Tibial artery (tissue), 4 donors: ENCODE results near the gene SULT1A2.

Experiments used
- DNase-seq, 2 donors: peaks; one replicate each; pipeline ENCODE4 v3.0.0-alpha.2; 2019
- H3K27ac ChIP-seq, 2 donors: fragments of 200-600 bp; sonication (generic) in 1 of 2; 1 replicate in 1 of 2; 2 replicates in 1 of 2; pipeline ENCODE4 v1.5.1; 2018 to 2019; ENCODE audit warnings: mild to moderate bottlenecking in 1 of 2
- H3K27me3 ChIP-seq, 2 donors: fragments of 200-600 bp; sonication (generic) in 1 of 2; one replicate each; pipeline versions ENCODE4 v1.5.1 to v1.6.0; 2016 to 2019
- H3K36me3 ChIP-seq, 3 donors: fragments of 200-600 bp; sonication (generic) in 2 of 3; one replicate each; pipeline ENCODE4 v1.5.1; 2016 to 2019; ENCODE audit warnings: mild to moderate bottlenecking in 2 of 3
- H3K4me1 ChIP-seq, 4 donors: fragments of 200-600 bp; sonication (generic) in 2 of 4; 1 replicate in 3 of 4; 2 replicates in 1 of 4; pipeline ENCODE4 v1.5.1; 2016 to 2019
- H3K4me3 ChIP-seq, 2 donors: fragments of 200-600 bp; sonication (generic) in 1 of 2; 1 replicate in 1 of 2; 2 replicates in 1 of 2; pipeline ENCODE4 v1.5.1; 2018 to 2019; ENCODE audit warnings: mild to moderate bottlenecking in 2 of 2
- H3K9me3 ChIP-seq, 3 donors: fragments of 200-600 bp; sonication (generic) in 1 of 3; one replicate each; pipeline ENCODE4 v1.5.1; 2016 to 2019
- CTCF ChIP-seq, 2 experiments: fragments of 200-600 bp in 1 of 2; fragments of 450-650 bp in 1 of 2; IDR thresholded peaks; one replicate each; pipeline ENCODE4 v1.5.1; 2017 to 2019; ENCODE audit warnings: antibody characterized with exemption in 2 of 2, mild to moderate bottlenecking in 1 of 2, moderate library complexity in 1 of 2
- intact Hi-C: fragments of 100-400 bp; cut with DNase I; formaldehyde crosslinking; loops from one replicate; pipeline ENCODE4 v1.15.0; 2023; ENCODE audit warnings: low total_unique reads

The SULT1A2 gene

GRCh38 chr16:28555561-28555960 is 41.3 kb downstream of the SULT1A2 start:
- intact Hi-C loops, result loop anchor here (10.0 kb wide), 1 partner anchor 269 kb away; the partner anchor contains the start of gene ATXN2L
- TF ChIP-seq CTCF (IDR thresholded peaks at IDR 0.05), result no peak

DNA sequence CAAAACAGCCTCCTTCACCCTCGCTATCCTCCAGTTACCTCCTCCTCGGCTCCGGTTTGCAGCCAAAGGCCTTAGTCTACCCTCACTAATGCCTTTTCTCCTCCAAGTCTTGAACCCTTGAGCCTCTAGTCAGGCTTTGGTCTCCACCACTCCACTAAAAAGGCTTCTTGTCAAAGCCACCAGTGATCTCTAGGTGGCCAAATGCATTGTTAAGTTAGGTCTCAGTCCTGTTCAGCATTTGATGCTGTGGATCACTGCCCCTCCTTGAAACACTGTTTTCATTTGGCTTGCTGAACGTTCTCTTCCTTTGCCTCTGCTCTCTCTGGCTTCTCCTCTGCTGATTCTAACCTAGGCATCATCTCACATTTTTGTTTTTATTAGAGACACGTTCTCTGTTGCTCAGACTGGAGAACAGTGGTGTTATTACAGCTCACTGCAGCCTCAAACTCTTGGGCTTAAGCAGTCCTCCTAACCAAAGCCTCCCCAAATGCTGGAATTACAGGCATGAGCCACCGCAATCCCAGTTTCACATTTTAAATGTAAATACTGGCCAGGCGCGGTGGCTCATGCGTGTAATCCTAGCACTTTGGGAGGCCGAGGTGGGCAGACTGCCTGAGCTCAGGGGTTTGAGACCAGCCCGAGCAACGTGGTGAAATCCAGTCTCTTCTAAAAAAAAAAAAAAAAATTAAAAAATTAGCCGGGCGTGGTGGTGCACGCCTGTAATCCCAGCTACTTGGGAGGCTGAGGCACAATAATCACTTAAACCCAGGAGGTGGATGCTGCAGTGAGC is 42.0 kb downstream of the SULT1A2 start:
- intact Hi-C loops, result loop anchor here (10.0 kb wide), 1 partner anchor 270 kb away; the partner anchor contains the start of gene ATXN2L

More at GRCh38 chr16:28555561-28555960, 41.3 kb downstream of the SULT1A2 start:
- H3K27me3 ChIP-seq, result no peaks in the 10 kb centered on the region
- H3K4me3 ChIP-seq, result no peak overlapping the region
- H3K36me3 ChIP-seq, result peaks cover 14 to 36% (median 15%) of the 10 kb centered on the region in 3 donors
- H3K4me1 ChIP-seq, result peaks cover 0 to 20% (median 14%) of the 10 kb centered on the region in 4 donors
- no peaks in the 10 kb centered on the region for H3K9me3 ChIP-seq
- DNase-seq, result no peak
- no peak overlapping the region for H3K27ac ChIP-seq

DNA sequence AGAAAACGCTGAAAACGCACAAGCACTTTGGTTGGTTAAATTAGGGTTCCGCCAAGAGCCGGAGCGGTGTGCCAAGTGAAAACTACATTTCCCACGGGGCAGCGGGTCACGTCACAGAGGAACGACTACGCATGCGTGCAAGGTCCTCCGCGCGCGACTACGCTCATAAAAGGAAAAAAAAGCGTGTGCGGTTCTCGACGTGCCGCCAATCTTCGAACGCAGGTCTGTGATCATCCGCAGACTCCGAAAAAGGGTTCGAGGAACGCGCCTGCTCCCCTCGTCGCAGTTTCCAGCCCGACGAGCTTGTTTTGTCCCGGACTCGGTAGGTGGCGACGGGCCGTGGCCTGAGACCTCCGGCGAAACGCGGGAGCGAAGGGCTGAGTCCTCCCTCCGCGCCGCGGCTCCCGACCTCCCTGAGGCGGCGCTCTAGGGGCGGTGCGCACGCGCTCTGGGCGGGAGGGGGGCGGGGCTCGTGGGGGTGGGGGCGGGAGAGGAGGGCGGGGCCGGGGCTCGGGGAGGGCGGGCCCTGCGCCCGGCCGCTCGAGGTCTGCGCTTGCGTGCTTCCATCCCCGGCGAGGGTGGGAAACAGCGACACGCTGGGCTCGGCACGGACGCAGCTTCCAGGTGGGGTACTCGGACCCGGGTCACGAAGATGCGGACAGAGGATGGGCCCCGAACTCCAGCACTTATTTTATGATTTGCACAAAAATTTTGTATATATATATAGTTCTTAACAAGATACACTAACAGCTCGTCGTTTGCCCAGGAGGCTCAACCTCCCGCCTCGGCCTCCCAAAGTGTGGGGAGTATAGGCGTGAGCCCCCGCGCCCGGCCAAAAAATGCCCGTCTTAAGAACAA is 42.8 kb downstream of the SULT1A2 start, which contains the start of gene SGF29:
Gene SGF29, plus strand, starts transcription at position 145 of the 858 bp plus-strand sequence. CDS start 27,150 bp downstream, outside the sequence.
- Histone ChIP-seq H3K27ac (peak within 1 kb of the TSS; percentile 92 to 96), H3K36me3 (peaks cover 5 to 26% (median 12%) of the 10 kb centered on the region in 3 donors)
- TF ChIP-seq CTCF (IDR thresholded peaks at IDR 0.05), result peak; percentile 29 to 33

More for the DNA sequence above, 42.0 kb downstream of the SULT1A2 start:
- Histone ChIP-seq H3K27me3 (no peaks in the 10 kb centered on the region), H3K4me3 (peak overlapping the region; percentile 62 to 73), H3K36me3 (peaks cover 13 to 35% (median 14%) of the 10 kb centered on the region in 3 donors), H3K27ac (peak overlapping the region; percentile 92 to 96), H3K4me1 (peaks cover 0 to 20% (median 14%) of the 10 kb centered on the region in 4 donors), H3K9me3 (no peaks in the 10 kb centered on the region)
- no peak for DNase-seq
- no peak for TF ChIP-seq CTCF (IDR thresholded peaks at IDR 0.05)

DNA sequence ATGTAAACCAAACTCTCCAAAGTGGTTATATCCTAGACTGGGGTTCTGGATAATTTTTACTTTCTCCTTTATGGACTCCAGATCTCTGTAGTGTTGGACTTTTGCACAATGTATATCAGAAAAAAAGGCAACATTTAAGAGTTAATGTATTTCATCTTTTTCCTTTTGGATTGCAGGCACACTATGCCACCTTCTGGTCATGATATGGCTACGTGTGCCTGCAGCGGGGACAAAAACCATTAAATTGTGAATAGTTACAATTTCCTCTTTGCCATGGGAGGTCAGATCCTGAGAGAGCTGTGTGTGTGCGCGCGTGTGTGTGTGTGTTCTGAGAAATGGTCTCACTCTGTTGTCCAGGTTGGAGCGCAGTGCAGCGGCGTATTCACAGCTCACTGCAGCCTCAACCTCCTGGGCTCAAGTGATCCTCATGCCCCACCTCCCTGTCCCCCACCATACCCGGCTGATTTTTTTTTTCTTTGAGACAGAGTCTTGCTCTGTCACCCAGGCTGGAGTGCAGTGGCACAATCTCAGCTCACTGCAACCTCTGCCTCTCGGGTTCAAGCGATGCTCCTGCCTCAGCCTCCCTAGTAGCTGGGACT is 47.5 kb downstream of the SULT1A2 start:
- intact Hi-C loops, result no loop called here
- Histone ChIP-seq H3K4me3 (no peak overlapping the region), H3K9me3 (no peaks in the 10 kb centered on the region), H3K4me1 (peaks cover 0 to 8% (median 5%) of the 10 kb centered on the region in 4 donors), H3K27me3 (peaks cover 0 to 5% of the 10 kb centered on the region in 2 donors), H3K36me3 (no peaks in the 10 kb centered on the region), H3K27ac (no peak overlapping the region)
- peak; percentile 49 for TF ChIP-seq CTCF (IDR thresholded peaks at IDR 0.05)
- no peak for DNase-seq

More for the DNA sequence above, 42.8 kb downstream of the SULT1A2 start, which contains the start of gene SGF29:
- Histone ChIP-seq H3K4me1 (peaks cover 0 to 20% (median 14%) of the 10 kb centered on the region in 4 donors), H3K9me3 (no peaks in the 10 kb centered on the region), H3K4me3 (peak within 1 kb of the TSS; percentile 62 to 73), H3K27me3 (no peaks in the 10 kb centered on the region)
- DNase-seq, result peak; percentile 91 to 96
- intact Hi-C loops, result loop anchor here (10.0 kb wide), 1 partner anchor 271 kb away; the partner anchor contains the start of gene ATXN2L

GRCh38 chr16:28548306-28548802 is 48.5 kb downstream of the SULT1A2 start:
- no peak overlapping the region for H3K4me3 ChIP-seq
- H3K4me1 ChIP-seq, result peaks cover 0 to 4% (median 2%) of the 10 kb centered on the region in 4 donors
- no peak for TF ChIP-seq CTCF (IDR thresholded peaks at IDR 0.05)
- no peak for DNase-seq
- H3K36me3 ChIP-seq, result no peaks in the 10 kb centered on the region
- intact Hi-C loops, result no loop called here
- peaks cover 0 to 5% of the 10 kb centered on the region in 2 donors for H3K27me3 ChIP-seq
- H3K9me3 ChIP-seq, result no peaks in the 10 kb centered on the region
- no peak overlapping the region for H3K27ac ChIP-seq
